GM12878 (cell line): ENCODE results near the gene PITPNC1. TPM values are rescaled to one million over a fixed set of nuclear protein-coding genes. Genes with fewer than 3 reads are reported as not detected.

Source experiments
- ATAC-seq: fragments of 200-7000 bp; cut with Tn5 transposase; 3 replicates; pipeline ENCODE4 v1.9.1; 2020; ENCODE audit warnings: mild to moderate bottlenecking, moderate library complexity
- BruUV-seq: library from RNA; stranded (reverse); fragments of 400-500 nt; replicated peaks from 2 replicates; lab custom pipeline; 2021; lab: Mats Ljungman, UMichigan
- CTCF ChIA-PET: fragments of 300-600 bp; sonication (Branson Sonifier 250); formaldehyde crosslinking; extraction: SDS; loops from one replicate; lab custom pipeline; 2021; ENCODE audit warnings: inconsistent platforms; lab: Yijun Ruan, JAX
- POLR2A ChIA-PET: fragments of 350-600 bp; formaldehyde crosslinking; extraction: SDS; loops from one replicate; lab custom pipeline; 2021; ENCODE audit warnings: inconsistent platforms; lab: Charles Lee
- RAD21 ChIA-PET: fragments of 300-600 bp; sonication (Branson Sonifier 250); formaldehyde crosslinking; loops from one replicate; lab custom pipeline; 2023; ENCODE audit warnings: antibody characterized with exemption; ENCODE audit not compliant: unreplicated experiment; lab: Charles Lee
- SMC1A ChIA-PET: fragments of 300-600 bp; sonication (Branson Sonifier 250); formaldehyde crosslinking; loops from one replicate; lab custom pipeline; 2023; ENCODE audit not compliant: unreplicated experiment, uncharacterized antibody; lab: Charles Lee
- DNase-seq: peaks from one replicate; pipeline ENCODE4 v3.0.0-alpha.2; 2011; ENCODE audit warnings: low read depth, low spot score
- FAIRE-seq: peaks from 3 replicates; lab custom pipeline; 2011; peaks lifted over from hg19 to GRCh38; lab: Jason Lieb, UNC
- H2AFZ ChIP-seq: 2 replicates; pipeline ENCODE4 v1.6.0; 2011; ENCODE audit warnings: low read depth, low read length, control low read depth; ENCODE audit not compliant: control insufficient read depth
- H3K27ac ChIP-seq: 2 replicates; pipeline ENCODE4 v1.5.1; 2011; ENCODE audit warnings: control low read depth; ENCODE audit not compliant: control insufficient read depth, insufficient read depth
- H3K27me3 ChIP-seq, 2 experiments: replicated peaks in 1 of 2; 2 replicates each; pipeline versions ENCODE4 v1.6.0 to v1.6.1; 2011; ENCODE audit warnings: low read length in 1 of 2; ENCODE audit not compliant: control insufficient read depth in 2 of 2, insufficient read depth in 2 of 2
- H3K36me3 ChIP-seq, 2 experiments: 2 replicates each; pipeline ENCODE4 v1.5.1; 2011; ENCODE audit warnings: low read length in 1 of 2; ENCODE audit not compliant: control insufficient read depth in 2 of 2, insufficient read depth in 2 of 2
- H3K4me1 ChIP-seq: 2 replicates; pipeline ENCODE4 v1.6.1; 2011; ENCODE audit warnings: mild to moderate bottlenecking, low read length, moderate library complexity, mixed read lengths; ENCODE audit not compliant: control insufficient read depth, insufficient read depth
- H3K4me2 ChIP-seq: 2 replicates; pipeline ENCODE4 v1.6.0; 2011; ENCODE audit warnings: control low read depth; ENCODE audit not compliant: control insufficient read depth, insufficient read depth
- H3K4me3 ChIP-seq: fragments of 200-600 bp; sonication (generic); 2 replicates; pipeline ENCODE4 v1.5.1; 2016
- H3K79me2 ChIP-seq: 2 replicates; pipeline ENCODE4 v1.6.0; 2011; ENCODE audit warnings: low read length; ENCODE audit not compliant: control insufficient read depth, insufficient read depth
- H3K9ac ChIP-seq: 2 replicates; pipeline ENCODE4 v1.8.0; 2011; ENCODE audit warnings: low read length, control low read depth, mixed read lengths; ENCODE audit not compliant: control insufficient read depth, insufficient read depth
- H3K9me3 ChIP-seq: replicated peaks from 3 replicates; pipeline ENCODE4 v1.5.1; 2011; ENCODE audit warnings: mild to moderate bottlenecking, low read length; ENCODE audit not compliant: control insufficient read depth, insufficient read depth
- H4K20me1 ChIP-seq: 2 replicates; pipeline ENCODE4 v1.6.0; 2011; ENCODE audit not compliant: control insufficient read depth, insufficient read depth
- LARP7 ChIP-seq: fragments of 450-650 bp; IDR thresholded peaks from 2 replicates; pipeline ENCODE4 v1.6.1; 2017; ENCODE audit warnings: mild to moderate bottlenecking
- SUZ12 ChIP-seq: fragments of 200-600 bp; sonication (generic); IDR thresholded peaks from one replicate; pipeline ENCODE4 v1.6.1; 2018; ENCODE audit warnings: antibody characterized with exemption, mild to moderate bottlenecking; ENCODE audit not compliant: unreplicated experiment
- ZNF622 ChIP-seq: fragments of 450-650 bp; IDR thresholded peaks from 2 replicates; pipeline ENCODE4 v1.6.1; 2017; ENCODE audit warnings: mild to moderate bottlenecking, inconsistent platforms
- WGBS: methylation state at CpG from one replicate; pipeline ENCODE4 v1.1.6; 2016; ENCODE audit warnings: low lambda C conversion rate; ENCODE audit not compliant: insufficient replicate concordance, insufficient coverage; ENCODE audit errors: missing lambda C conversion rate; 5-methylcytosine and 5-hydroxymethylcytosine counted together
- in situ Hi-C: fragments of 300-500 bp; cut with MboI; formaldehyde crosslinking; loops from 9 replicates; pipeline ENCODE4 v1.14.3; 2018; ENCODE audit warnings: mixed read lengths
- intact Hi-C: fragments of 100-400 bp; cut with micrococcal nuclease; formaldehyde crosslinking; loops from one replicate; pipeline ENCODE4 v1.14.2; 2022; ENCODE audit not compliant: unreplicated experiment
- polyA plus RNA-seq, 11 experiments: library from polyadenylated mRNA; depleted of rRNA in 4 of 11; unstranded in 6 of 11; stranded (reverse) in 5 of 11; fragments of >200 nt; fragmentation: Nextera tagmentation in 4 of 11; fragmentation: Illumina TruSeq in 1 of 11; extraction: Ambion mirVana in 4 of 11; extraction: Trizol in 1 of 11; gene quantifications; 1 replicate in 1 of 11; 2 replicates in 10 of 11; pipeline versions ENCODE4 v1.2.1 to v1.2.3, GENCODE V29; 2011 to 2016; ENCODE audit warnings: inconsistent platforms in 2 of 11, missing spikeins in 2 of 11, low read depth in 1 of 11
- total RNA-seq, 4 experiments: library from RNA; depleted of rRNA in 3 of 4; stranded (reverse); fragments of >200 nt in 3 of 4; fragmentation: Illumina TruSeq in 1 of 4; extraction: Trizol in 1 of 4; gene quantifications; 2 replicates each; pipeline versions ENCODE4 v1.2.1 to v1.2.3, GENCODE V29; 2013 to 2021
- TF ChIP-seq, protein P1 (sequence below): IDR thresholded peaks from 2 replicates; pipeline ENCODE4 v1.6.1; 2012; ENCODE audit warnings: low read depth, low read length, improper control_type of control experiment
- TF ChIP-seq, protein P2 (sequence below): fragments of 450-650 bp; IDR thresholded peaks from 2 replicates; pipeline ENCODE4 v1.6.1; 2016; ENCODE audit warnings: mild to moderate bottlenecking
- TF ChIP-seq, protein P3 (sequence below): fragments of 450-650 bp; IDR thresholded peaks from 2 replicates; pipeline ENCODE4 v1.6.1; 2017; ENCODE audit warnings: mild to moderate bottlenecking, moderate library complexity
- TF ChIP-seq, protein P4 (sequence below): fragments of 150-350 bp; IDR thresholded peaks from 2 replicates; pipeline ENCODE4 v1.6.1; 2014; ENCODE audit warnings: mild to moderate bottlenecking, low read depth, low read length
- TF ChIP-seq, protein P5 (sequence below): fragments of 150-350 bp; IDR thresholded peaks from 2 replicates; pipeline ENCODE4 v1.6.1; 2016; ENCODE audit warnings: low read depth, low read length
- TF ChIP-seq, protein P6 (sequence below): IDR thresholded peaks from 2 replicates; pipeline ENCODE4 v1.6.1; 2011; ENCODE audit warnings: low read depth, low read length, improper control_type of control experiment, borderline replicate concordance

Gene PITPNC1
- total and polyA plus RNA-seq, 10 of the 15 experiments (the other 5 are each of a cell fraction or from before 2014, with no cell fraction given) = 12.2 to 62.4 (median 47.3) TPM

DNA sequence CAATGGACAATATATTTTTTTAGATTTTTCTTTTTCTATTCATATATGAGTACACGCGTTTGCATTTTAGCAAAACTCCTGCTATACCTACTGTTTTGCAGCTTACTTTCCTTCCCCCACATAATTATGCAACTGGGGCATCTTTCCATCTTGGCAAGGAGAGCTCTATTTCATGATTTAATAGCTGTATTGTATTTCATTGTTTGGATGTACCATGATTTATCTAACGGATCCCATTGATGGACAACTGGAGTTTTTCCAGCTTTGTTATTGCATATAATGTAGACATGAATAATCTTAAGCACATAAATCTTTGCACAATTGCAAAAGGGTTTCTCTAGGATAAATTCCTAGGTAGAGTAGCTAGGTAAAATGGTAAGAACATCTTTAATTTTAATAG lies 133.9 kb downstream of the PITPNC1 start:
- ChIA-PET CTCF (interaction anchor here (0.7 to 2.3 kb wide), 9 partner anchors 12 to 176 kb away, joined by 3 to 11 read pairs (median 4); no protein-coding TSS in a partner anchor), SMC1A (interaction anchor here (0.7 to 2.7 kb wide), 12 partner anchors 10 to 198 kb away, joined by 3 to 7 read pairs (median 4); no protein-coding TSS in a partner anchor), RAD21 (interaction anchor here (2.5 kb wide), 1 partner anchor 92 kb away, joined by 11 read pairs; no protein-coding TSS in a partner anchor), POLR2A (no interaction called here)
- Histone ChIP-seq H3K9me3 (peaks cover 3% of the 10 kb centered on the region; the same call in 2 of the 3 replicates), H3K4me3 (no peak overlapping the region), H3K4me1 (peaks cover 27% of the 10 kb centered on the region), H2AFZ (no peak overlapping the region), H3K4me2 (no peak overlapping the region), H3K27me3 (no peaks in the 10 kb centered on the region), H3K9ac (no peak overlapping the region), H3K36me3 (peaks cover 0 to 1% of the 10 kb centered on the region in 2 experiments; a peak in 2 of 4 replicates), H3K79me2 (peaks cover 23% of the 10 kb centered on the region), H4K20me1 (no peaks in the 10 kb centered on the region), H3K27ac (no peak overlapping the region)
- in situ Hi-C loops (no loop called here), intact Hi-C loops (no loop called here)
- WGBS = 81% methylated on average over 3 of the region's 3 CpGs
- DNase-seq (no peak), ATAC-seq (no peak), FAIRE-seq (no peak)
- no TSS peak for BruUV-seq
- TF ChIP-seq, protein P1, sequence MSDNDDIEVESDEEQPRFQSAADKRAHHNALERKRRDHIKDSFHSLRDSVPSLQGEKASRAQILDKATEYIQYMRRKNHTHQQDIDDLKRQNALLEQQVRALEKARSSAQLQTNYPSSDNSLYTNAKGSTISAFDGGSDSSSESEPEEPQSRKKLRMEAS = no peak
- TF ChIP-seq ZNF622 (no peak), LARP7 (no peak), SUZ12 (no peak)
- TF ChIP-seq, protein P2, sequence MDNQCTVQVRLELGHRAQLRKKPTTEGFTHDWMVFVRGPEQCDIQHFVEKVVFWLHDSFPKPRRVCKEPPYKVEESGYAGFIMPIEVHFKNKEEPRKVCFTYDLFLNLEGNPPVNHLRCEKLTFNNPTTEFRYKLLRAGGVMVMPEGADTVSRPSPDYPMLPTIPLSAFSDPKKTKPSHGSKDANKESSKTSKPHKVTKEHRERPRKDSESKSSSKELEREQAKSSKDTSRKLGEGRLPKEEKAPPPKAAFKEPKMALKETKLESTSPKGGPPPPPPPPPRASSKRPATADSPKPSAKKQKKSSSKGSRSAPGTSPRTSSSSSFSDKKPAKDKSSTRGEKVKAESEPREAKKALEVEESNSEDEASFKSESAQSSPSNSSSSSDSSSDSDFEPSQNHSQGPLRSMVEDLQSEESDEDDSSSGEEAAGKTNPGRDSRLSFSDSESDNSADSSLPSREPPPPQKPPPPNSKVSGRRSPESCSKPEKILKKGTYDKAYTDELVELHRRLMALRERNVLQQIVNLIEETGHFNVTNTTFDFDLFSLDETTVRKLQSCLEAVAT = no peak
- TF ChIP-seq, protein P3, sequence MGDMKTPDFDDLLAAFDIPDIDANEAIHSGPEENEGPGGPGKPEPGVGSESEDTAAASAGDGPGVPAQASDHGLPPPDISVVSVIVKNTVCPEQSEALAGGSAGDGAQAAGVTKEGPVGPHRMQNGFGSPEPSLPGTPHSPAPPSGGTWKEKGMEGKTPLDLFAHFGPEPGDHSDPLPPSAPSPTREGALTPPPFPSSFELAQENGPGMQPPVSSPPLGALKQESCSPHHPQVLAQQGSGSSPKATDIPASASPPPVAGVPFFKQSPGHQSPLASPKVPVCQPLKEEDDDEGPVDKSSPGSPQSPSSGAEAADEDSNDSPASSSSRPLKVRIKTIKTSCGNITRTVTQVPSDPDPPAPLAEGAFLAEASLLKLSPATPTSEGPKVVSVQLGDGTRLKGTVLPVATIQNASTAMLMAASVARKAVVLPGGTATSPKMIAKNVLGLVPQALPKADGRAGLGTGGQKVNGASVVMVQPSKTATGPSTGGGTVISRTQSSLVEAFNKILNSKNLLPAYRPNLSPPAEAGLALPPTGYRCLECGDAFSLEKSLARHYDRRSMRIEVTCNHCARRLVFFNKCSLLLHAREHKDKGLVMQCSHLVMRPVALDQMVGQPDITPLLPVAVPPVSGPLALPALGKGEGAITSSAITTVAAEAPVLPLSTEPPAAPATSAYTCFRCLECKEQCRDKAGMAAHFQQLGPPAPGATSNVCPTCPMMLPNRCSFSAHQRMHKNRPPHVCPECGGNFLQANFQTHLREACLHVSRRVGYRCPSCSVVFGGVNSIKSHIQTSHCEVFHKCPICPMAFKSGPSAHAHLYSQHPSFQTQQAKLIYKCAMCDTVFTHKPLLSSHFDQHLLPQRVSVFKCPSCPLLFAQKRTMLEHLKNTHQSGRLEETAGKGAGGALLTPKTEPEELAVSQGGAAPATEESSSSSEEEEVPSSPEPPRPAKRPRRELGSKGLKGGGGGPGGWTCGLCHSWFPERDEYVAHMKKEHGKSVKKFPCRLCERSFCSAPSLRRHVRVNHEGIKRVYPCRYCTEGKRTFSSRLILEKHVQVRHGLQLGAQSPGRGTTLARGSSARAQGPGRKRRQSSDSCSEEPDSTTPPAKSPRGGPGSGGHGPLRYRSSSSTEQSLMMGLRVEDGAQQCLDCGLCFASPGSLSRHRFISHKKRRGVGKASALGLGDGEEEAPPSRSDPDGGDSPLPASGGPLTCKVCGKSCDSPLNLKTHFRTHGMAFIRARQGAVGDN = no peak
- TF ChIP-seq, protein P4, sequence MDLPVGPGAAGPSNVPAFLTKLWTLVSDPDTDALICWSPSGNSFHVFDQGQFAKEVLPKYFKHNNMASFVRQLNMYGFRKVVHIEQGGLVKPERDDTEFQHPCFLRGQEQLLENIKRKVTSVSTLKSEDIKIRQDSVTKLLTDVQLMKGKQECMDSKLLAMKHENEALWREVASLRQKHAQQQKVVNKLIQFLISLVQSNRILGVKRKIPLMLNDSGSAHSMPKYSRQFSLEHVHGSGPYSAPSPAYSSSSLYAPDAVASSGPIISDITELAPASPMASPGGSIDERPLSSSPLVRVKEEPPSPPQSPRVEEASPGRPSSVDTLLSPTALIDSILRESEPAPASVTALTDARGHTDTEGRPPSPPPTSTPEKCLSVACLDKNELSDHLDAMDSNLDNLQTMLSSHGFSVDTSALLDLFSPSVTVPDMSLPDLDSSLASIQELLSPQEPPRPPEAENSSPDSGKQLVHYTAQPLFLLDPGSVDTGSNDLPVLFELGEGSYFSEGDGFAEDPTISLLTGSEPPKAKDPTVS = no peak
- TF ChIP-seq, protein P5, sequence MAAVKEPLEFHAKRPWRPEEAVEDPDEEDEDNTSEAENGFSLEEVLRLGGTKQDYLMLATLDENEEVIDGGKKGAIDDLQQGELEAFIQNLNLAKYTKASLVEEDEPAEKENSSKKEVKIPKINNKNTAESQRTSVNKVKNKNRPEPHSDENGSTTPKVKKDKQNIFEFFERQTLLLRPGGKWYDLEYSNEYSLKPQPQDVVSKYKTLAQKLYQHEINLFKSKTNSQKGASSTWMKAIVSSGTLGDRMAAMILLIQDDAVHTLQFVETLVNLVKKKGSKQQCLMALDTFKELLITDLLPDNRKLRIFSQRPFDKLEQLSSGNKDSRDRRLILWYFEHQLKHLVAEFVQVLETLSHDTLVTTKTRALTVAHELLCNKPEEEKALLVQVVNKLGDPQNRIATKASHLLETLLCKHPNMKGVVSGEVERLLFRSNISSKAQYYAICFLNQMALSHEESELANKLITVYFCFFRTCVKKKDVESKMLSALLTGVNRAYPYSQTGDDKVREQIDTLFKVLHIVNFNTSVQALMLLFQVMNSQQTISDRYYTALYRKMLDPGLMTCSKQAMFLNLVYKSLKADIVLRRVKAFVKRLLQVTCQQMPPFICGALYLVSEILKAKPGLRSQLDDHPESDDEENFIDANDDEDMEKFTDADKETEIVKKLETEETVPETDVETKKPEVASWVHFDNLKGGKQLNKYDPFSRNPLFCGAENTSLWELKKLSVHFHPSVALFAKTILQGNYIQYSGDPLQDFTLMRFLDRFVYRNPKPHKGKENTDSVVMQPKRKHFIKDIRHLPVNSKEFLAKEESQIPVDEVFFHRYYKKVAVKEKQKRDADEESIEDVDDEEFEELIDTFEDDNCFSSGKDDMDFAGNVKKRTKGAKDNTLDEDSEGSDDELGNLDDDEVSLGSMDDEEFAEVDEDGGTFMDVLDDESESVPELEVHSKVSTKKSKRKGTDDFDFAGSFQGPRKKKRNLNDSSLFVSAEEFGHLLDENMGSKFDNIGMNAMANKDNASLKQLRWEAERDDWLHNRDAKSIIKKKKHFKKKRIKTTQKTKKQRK = no peak
- TF ChIP-seq, protein P6, sequence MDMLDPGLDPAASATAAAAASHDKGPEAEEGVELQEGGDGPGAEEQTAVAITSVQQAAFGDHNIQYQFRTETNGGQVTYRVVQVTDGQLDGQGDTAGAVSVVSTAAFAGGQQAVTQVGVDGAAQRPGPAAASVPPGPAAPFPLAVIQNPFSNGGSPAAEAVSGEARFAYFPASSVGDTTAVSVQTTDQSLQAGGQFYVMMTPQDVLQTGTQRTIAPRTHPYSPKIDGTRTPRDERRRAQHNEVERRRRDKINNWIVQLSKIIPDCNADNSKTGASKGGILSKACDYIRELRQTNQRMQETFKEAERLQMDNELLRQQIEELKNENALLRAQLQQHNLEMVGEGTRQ = no peak
